ENCODE data around the gene AVPR1B.

AVPR1B gene

DNA sequence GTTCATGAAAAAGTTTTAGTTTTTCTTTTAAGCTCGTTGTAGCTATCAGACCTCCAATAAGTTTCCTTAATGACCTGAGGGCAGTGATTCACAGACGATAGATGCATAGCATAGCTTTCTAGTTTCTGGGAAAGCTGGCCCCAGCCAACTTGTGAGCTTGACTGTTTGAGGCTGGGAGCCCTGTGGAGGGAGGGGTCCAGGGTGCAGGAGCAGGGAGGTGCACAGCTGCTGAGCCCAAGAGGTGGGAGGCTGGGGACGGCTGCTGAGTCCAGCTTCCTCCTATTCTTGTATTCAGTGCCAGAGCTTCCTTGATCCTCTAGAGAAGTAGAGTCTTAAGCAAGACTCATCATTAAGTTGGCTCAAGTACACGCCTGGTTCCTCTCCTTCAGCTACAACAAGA lies 11.0 kb upstream of the AVPR1B start:
- no peaks in the 10 kb centered on the region for H3K4me1 ChIP-seq (ENCODE audit: control insufficient read depth, insufficient read depth, low read length)
- 0 out of 2 replicates have a peak, but pooled peaks cover 3% of the 10 kb centered on the region for H3K27me3 ChIP-seq (ENCODE audit: control insufficient read depth, insufficient read depth, low read length)
- H3K9me3 ChIP-seq (ENCODE audit: control insufficient read depth, insufficient read depth, low read depth, low read length), result no peaks in the 10 kb centered on the region
- no peak overlapping the region for H3K27ac ChIP-seq (ENCODE audit: low read depth, low read length)
- no peak overlapping the region for H3K9ac ChIP-seq (ENCODE audit: low read length)
- no peaks in the 10 kb centered on the region for H3K36me3 ChIP-seq (ENCODE audit: control insufficient read depth, insufficient read depth, low read length)
- H3K4me3 ChIP-seq (ENCODE audit: low read depth, low read length), result no peak overlapping the region

DNA sequence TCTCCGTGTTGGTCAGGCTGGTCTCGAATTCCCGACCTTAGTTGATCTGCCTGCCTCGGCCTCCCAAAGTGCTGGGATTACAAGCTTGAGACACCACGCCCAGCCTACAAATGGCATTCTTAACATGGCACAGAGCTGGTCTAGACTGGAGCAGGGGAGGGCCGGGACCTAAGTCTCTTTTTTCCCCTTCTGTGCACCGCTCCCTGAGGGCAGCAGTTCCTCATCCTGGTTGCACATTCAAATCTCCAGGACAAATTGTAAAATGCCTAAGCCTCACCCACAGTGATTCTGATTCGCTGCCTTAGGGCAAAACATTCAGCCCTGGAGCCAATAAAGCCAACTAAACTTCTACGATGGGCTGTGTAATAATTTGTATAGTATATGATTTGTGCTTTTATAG lies 10.1 kb upstream of the AVPR1B start:
- Histone ChIP-seq H3K9ac (ENCODE audit: low read length) (no peak overlapping the region), H3K4me1 (ENCODE audit: control insufficient read depth, insufficient read depth, low read length) (no peaks in the 10 kb centered on the region), H3K9me3 (ENCODE audit: control insufficient read depth, insufficient read depth, low read depth, low read length) (no peaks in the 10 kb centered on the region), H3K4me3 (ENCODE audit: low read depth, low read length) (no peak overlapping the region), H3K27me3 (ENCODE audit: control insufficient read depth, insufficient read depth, low read length) (0 out of 2 replicates have a peak, but pooled peaks cover 3% of the 10 kb centered on the region), H3K27ac (ENCODE audit: low read depth, low read length) (no peak overlapping the region), H3K36me3 (ENCODE audit: control insufficient read depth, insufficient read depth, low read length) (no peaks in the 10 kb centered on the region)

DNA sequence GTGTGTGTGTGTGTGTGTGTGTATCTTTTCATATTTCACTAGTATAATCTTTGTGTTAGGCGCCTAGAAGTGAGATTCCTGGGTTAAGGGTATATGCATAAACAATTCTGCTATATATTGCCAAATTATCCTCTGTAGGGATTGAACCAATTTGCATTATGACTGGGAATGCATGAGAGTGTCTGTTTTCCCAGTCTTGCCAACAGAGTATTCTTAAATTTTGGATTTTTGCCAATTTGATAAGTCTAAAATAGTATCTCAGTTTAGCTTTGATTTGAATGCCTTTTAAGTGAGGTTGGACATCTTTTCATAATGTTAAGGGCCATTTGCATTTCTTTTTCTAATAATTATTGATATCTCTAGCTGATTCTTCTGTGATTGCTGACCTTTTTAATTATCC lies 8.2 kb upstream of the AVPR1B start:
- Histone ChIP-seq H3K36me3 (ENCODE audit: control insufficient read depth, insufficient read depth, low read length) (no peaks in the 10 kb centered on the region), H3K4me3 (ENCODE audit: low read depth, low read length) (no peak overlapping the region), H3K9me3 (ENCODE audit: control insufficient read depth, insufficient read depth, low read depth, low read length) (peaks cover 5% of the 10 kb centered on the region; the same call in 1 of the 2 replicates), H3K9ac (ENCODE audit: low read length) (no peak overlapping the region), H3K4me1 (ENCODE audit: control insufficient read depth, insufficient read depth, low read length) (no peaks in the 10 kb centered on the region), H3K27me3 (ENCODE audit: control insufficient read depth, insufficient read depth, low read length) (0 out of 2 replicates have a peak, but pooled peaks cover 3% of the 10 kb centered on the region), H3K27ac (ENCODE audit: low read depth, low read length) (no peak overlapping the region)

GRCh38 chr1:206122686-206123085 lies 5.5 kb upstream of the AVPR1B start:
- Histone ChIP-seq H3K27me3 (ENCODE audit: control insufficient read depth, insufficient read depth, low read length) (peaks cover 21% of the 10 kb centered on the region), H3K4me1 (ENCODE audit: control insufficient read depth, insufficient read depth, low read length) (no peaks in the 10 kb centered on the region; the same call in 1 of the 2 replicates), H3K4me3 (ENCODE audit: low read depth, low read length) (no peak overlapping the region), H3K9ac (ENCODE audit: low read length) (no peak overlapping the region), H3K27ac (ENCODE audit: low read depth, low read length) (no peak overlapping the region), H3K9me3 (ENCODE audit: control insufficient read depth, insufficient read depth, low read depth, low read length) (peaks cover 5% of the 10 kb centered on the region; the same call in 1 of the 2 replicates), H3K36me3 (ENCODE audit: control insufficient read depth, insufficient read depth, low read length) (no peaks in the 10 kb centered on the region)

- Histone ChIP-seq H3K9ac (ENCODE audit: low read length) (no peak overlapping the region), H3K4me1 (ENCODE audit: control insufficient read depth, insufficient read depth, low read length) (no peaks in the 10 kb centered on the region; the same call in 1 of the 2 replicates), H3K9me3 (ENCODE audit: control insufficient read depth, insufficient read depth, low read depth, low read length) (peaks cover 5% of the 10 kb centered on the region; the same call in 1 of the 2 replicates), H3K36me3 (ENCODE audit: control insufficient read depth, insufficient read depth, low read length) (no peaks in the 10 kb centered on the region), H3K4me3 (ENCODE audit: low read depth, low read length) (no peak overlapping the region), H3K27ac (ENCODE audit: low read depth, low read length) (no peak overlapping the region), H3K27me3 (ENCODE audit: control insufficient read depth, insufficient read depth, low read length) (peaks cover 32% of the 10 kb centered on the region)
Observed at GRCh38 chr1:206121269-206121668, 4.1 kb upstream of the AVPR1B start.

- Histone ChIP-seq H3K36me3 (ENCODE audit: control insufficient read depth, insufficient read depth, low read length) (no peaks in the 10 kb centered on the region), H3K4me3 (ENCODE audit: low read depth, low read length) (no peak overlapping the region)
Observed at GRCh38 chr1:206120406-206120805, 3.2 kb upstream of the AVPR1B start.

GRCh38 chr1:206116873-206117150 lies 376 bp downstream of the AVPR1B start:
- peaks cover 5% of the 10 kb centered on the region; the same call in 1 of the 2 replicates for H3K9me3 ChIP-seq (ENCODE audit: control insufficient read depth, insufficient read depth, low read depth, low read length)
- H3K27me3 ChIP-seq (ENCODE audit: control insufficient read depth, insufficient read depth, low read length), result peaks cover 52% of the 10 kb centered on the region
- H3K9ac ChIP-seq (ENCODE audit: low read length), result peak overlapping the region; percentile 48
- H3K4me3 ChIP-seq (ENCODE audit: low read depth, low read length), result peak overlapping the region; percentile 80
- H3K4me1 ChIP-seq (ENCODE audit: control insufficient read depth, insufficient read depth, low read length), result no peaks in the 10 kb centered on the region; the same call in 1 of the 2 replicates
- no peak overlapping the region for H3K27ac ChIP-seq (ENCODE audit: low read depth, low read length)
- no peaks in the 10 kb centered on the region for H3K36me3 ChIP-seq (ENCODE audit: control insufficient read depth, insufficient read depth, low read length)

More at GRCh38 chr1:206120406-206120805, 3.2 kb upstream of the AVPR1B start:
- Histone ChIP-seq H3K27me3 (ENCODE audit: control insufficient read depth, insufficient read depth, low read length) (peaks cover 40% of the 10 kb centered on the region), H3K9ac (ENCODE audit: low read length) (no peak overlapping the region), H3K27ac (ENCODE audit: low read depth, low read length) (no peak overlapping the region), H3K9me3 (ENCODE audit: control insufficient read depth, insufficient read depth, low read depth, low read length) (peaks cover 5% of the 10 kb centered on the region; the same call in 1 of the 2 replicates), H3K4me1 (ENCODE audit: control insufficient read depth, insufficient read depth, low read length) (no peaks in the 10 kb centered on the region; the same call in 1 of the 2 replicates)

GRCh38 chr1:206116191-206116872 lies 856 bp downstream of the AVPR1B start:
- Histone ChIP-seq H3K36me3 (ENCODE audit: control insufficient read depth, insufficient read depth, low read length) (no peaks in the 10 kb centered on the region), H3K27me3 (ENCODE audit: control insufficient read depth, insufficient read depth, low read length) (peaks cover 52% of the 10 kb centered on the region), H3K9ac (ENCODE audit: low read length) (no peak overlapping the region), H3K27ac (ENCODE audit: low read depth, low read length) (no peak overlapping the region), H3K9me3 (ENCODE audit: control insufficient read depth, insufficient read depth, low read depth, low read length) (peaks cover 4% of the 10 kb centered on the region; the same call in 1 of the 2 replicates), H3K4me3 (ENCODE audit: low read depth, low read length) (peak overlapping the region; percentile 80), H3K4me1 (ENCODE audit: control insufficient read depth, insufficient read depth, low read length) (no peaks in the 10 kb centered on the region; the same call in 1 of the 2 replicates)

DNA sequence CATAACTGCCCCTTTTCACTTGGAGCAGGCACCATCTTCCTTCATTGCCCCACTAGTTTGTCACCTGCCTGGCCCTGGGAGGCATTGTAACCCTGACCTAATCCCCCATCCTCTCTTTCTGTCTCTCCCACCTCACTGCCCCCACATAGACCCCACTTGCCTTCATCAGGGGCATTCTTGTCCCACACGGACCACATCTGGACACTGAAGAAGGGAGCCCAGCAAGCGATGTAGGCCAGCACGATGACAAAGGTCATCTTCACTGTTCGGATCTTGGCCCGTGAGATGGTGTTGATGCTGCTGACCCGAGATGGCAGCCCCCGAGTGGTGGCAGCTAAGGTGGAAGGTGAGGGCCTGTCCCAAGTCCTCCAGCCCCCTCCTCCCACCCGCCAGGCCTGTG lies 1.4 kb downstream of the AVPR1B start:
- Histone ChIP-seq H3K9ac (ENCODE audit: low read length) (no peak overlapping the region), H3K36me3 (ENCODE audit: control insufficient read depth, insufficient read depth, low read length) (no peaks in the 10 kb centered on the region), H3K27me3 (ENCODE audit: control insufficient read depth, insufficient read depth, low read length) (peaks cover 52% of the 10 kb centered on the region), H3K4me1 (ENCODE audit: control insufficient read depth, insufficient read depth, low read length) (no peaks in the 10 kb centered on the region; the same call in 1 of the 2 replicates), H3K4me3 (ENCODE audit: low read depth, low read length) (no peak overlapping the region), H3K9me3 (ENCODE audit: control insufficient read depth, insufficient read depth, low read depth, low read length) (no peaks in the 10 kb centered on the region), H3K27ac (ENCODE audit: low read depth, low read length) (no peak overlapping the region)

DNA sequence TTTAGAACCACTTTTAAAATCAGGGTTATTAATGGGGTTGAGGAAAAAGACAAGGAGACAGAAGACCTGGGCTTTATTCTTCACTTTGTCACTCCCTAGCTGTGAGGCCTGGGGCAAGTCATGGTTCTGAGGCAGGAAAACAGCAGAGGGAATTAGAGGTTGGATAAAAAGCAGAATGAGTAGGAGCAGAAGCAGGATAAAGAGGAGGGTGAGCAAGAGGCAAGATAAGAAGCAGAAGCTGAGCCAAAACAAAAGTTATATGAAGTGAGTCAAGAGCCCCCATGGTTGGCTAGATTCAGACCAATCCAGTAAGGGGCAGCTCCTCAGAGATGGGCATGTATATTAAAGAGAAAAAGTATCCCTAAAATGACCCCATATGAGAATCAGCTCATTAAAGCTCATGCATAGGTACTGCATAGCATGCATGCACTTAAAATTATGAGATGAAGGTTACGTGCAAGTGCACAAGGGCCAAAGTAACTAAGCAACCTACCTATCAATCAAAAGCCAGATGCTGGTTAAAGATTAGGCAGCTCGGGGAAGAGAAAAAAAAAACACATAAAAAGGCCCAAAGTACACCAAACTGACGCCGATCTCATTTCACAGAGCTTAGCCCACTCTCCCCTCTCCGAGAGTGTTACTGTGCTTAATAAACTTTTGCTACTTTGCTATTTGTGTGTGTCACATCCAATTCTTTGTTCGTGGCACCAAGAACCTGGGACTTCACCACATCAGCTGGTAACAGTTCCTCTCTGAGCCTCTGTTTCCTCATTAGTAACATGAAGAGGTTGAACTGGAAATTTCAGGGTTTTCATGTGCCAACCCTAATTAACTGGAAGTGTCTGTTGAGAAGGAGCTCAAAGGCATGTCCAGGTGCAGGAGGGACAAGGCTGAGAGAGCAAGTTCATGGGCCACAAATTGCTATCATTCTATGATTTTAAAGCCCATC lies 2.2 kb downstream of the AVPR1B start:
- H3K9me3 ChIP-seq (ENCODE audit: control insufficient read depth, insufficient read depth, low read depth, low read length), result no peaks in the 10 kb centered on the region
- no peak overlapping the region for H3K27ac ChIP-seq (ENCODE audit: low read depth, low read length)
- H3K4me1 ChIP-seq (ENCODE audit: control insufficient read depth, insufficient read depth, low read length), result no peaks in the 10 kb centered on the region; the same call in 1 of the 2 replicates
- peaks cover 52% of the 10 kb centered on the region for H3K27me3 ChIP-seq (ENCODE audit: control insufficient read depth, insufficient read depth, low read length)
- no peaks in the 10 kb centered on the region for H3K36me3 ChIP-seq (ENCODE audit: control insufficient read depth, insufficient read depth, low read length)
- H3K9ac ChIP-seq (ENCODE audit: low read length), result no peak overlapping the region
- no peak overlapping the region for H3K4me3 ChIP-seq (ENCODE audit: low read depth, low read length)
